Measurements from ENCODE around the gene REXO5.

The REXO5 gene

GRCh38 chr16:20871941-20872815 lies 65.9 kb downstream of the REXO5 start:
- Histone ChIP-seq H3K27me3 (replicated peaks) (no peaks in the 10 kb centered on the region), H3K4me3 (ENCODE audit: low read depth, low read length) (no peak overlapping the region), H3K36me3 (replicated peaks) (no peaks in the 10 kb centered on the region), H3K27ac (no peak overlapping the region)
- in situ Hi-C loops (cut with HindIII; ENCODE audit: low pct_ligation_motif_present, low sequenced_read_pairs): no loop called here
- DNase-seq: no peak
- TF ChIP-seq, protein P1, sequence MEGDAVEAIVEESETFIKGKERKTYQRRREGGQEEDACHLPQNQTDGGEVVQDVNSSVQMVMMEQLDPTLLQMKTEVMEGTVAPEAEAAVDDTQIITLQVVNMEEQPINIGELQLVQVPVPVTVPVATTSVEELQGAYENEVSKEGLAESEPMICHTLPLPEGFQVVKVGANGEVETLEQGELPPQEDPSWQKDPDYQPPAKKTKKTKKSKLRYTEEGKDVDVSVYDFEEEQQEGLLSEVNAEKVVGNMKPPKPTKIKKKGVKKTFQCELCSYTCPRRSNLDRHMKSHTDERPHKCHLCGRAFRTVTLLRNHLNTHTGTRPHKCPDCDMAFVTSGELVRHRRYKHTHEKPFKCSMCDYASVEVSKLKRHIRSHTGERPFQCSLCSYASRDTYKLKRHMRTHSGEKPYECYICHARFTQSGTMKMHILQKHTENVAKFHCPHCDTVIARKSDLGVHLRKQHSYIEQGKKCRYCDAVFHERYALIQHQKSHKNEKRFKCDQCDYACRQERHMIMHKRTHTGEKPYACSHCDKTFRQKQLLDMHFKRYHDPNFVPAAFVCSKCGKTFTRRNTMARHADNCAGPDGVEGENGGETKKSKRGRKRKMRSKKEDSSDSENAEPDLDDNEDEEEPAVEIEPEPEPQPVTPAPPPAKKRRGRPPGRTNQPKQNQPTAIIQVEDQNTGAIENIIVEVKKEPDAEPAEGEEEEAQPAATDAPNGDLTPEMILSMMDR (IDR thresholded peaks at IDR 0.05; ENCODE audit: low read depth, low read length, missing control alignments): no peak

- Histone ChIP-seq H3K4me3 (ENCODE audit: low read depth, low read length) (no peak overlapping the region), H3K27me3 (replicated peaks) (no peaks in the 10 kb centered on the region), H3K36me3 (replicated peaks) (no peaks in the 10 kb centered on the region), H3K27ac (peak overlapping the region; percentile 46)
- no peak for DNase-seq
- in situ Hi-C loops (cut with HindIII; ENCODE audit: low pct_ligation_motif_present, low sequenced_read_pairs): no loop called here
- TF ChIP-seq, protein P1 (IDR thresholded peaks at IDR 0.05; ENCODE audit: low read depth, low read length, missing control alignments): no peak
Measured at GRCh38 chr16:20873331-20873730, 67.0 kb downstream of the REXO5 start.

GRCh38 chr16:20874088-20874581 lies 67.8 kb downstream of the REXO5 start:
- Histone ChIP-seq H3K27me3 (replicated peaks) (no peaks in the 10 kb centered on the region), H3K27ac (peak overlapping the region; percentile 46), H3K36me3 (replicated peaks) (no peaks in the 10 kb centered on the region), H3K4me3 (ENCODE audit: low read depth, low read length) (no peak overlapping the region)
- TF ChIP-seq, protein P1 (IDR thresholded peaks at IDR 0.05; ENCODE audit: low read depth, low read length, missing control alignments): no peak
- no peak for DNase-seq
- in situ Hi-C loops (cut with HindIII; ENCODE audit: low pct_ligation_motif_present, low sequenced_read_pairs): no loop called here

GRCh38 chr16:20875355-20875650 lies 69.0 kb downstream of the REXO5 start:
- in situ Hi-C loops (cut with HindIII; ENCODE audit: low pct_ligation_motif_present, low sequenced_read_pairs): no loop called here
- Histone ChIP-seq H3K36me3 (replicated peaks) (no peaks in the 10 kb centered on the region), H3K27me3 (replicated peaks) (no peaks in the 10 kb centered on the region), H3K4me3 (ENCODE audit: low read depth, low read length) (no peak overlapping the region), H3K27ac (no peak overlapping the region)
- no peak for DNase-seq
- TF ChIP-seq, protein P1 (IDR thresholded peaks at IDR 0.05; ENCODE audit: low read depth, low read length, missing control alignments): no peak

- no peaks in the 10 kb centered on the region for H3K36me3 ChIP-seq (replicated peaks)
- peak overlapping the region; percentile 47 for H3K27ac ChIP-seq
- TF ChIP-seq, protein P1 (IDR thresholded peaks at IDR 0.05; ENCODE audit: low read depth, low read length, missing control alignments): no peak
Measured at GRCh38 chr16:20878682-20879147, 72.4 kb downstream of the REXO5 start.

More at GRCh38 chr16:20878682-20879147, 72.4 kb downstream of the REXO5 start:
- Histone ChIP-seq H3K4me3 (ENCODE audit: low read depth, low read length) (no peak overlapping the region), H3K27me3 (replicated peaks) (no peaks in the 10 kb centered on the region)
- DNase-seq: no peak
- in situ Hi-C loops (cut with HindIII; ENCODE audit: low pct_ligation_motif_present, low sequenced_read_pairs): no loop called here
